ENCODE results near the gene DNAL1. TPM values are rescaled to one million over a fixed set of nuclear protein-coding genes. Genes with fewer than 3 reads are reported as not detected.

DNAL1 gene
- total RNA-seq, 2 donors from 2014 or later, result 8.1 to 8.3 TPM

GRCh38 chr14:73717711-73718417, 73.1 kb downstream of the DNAL1 start:
- intact Hi-C loops (cut with DNase I), result loop anchor here (10.0 kb wide), 1 partner anchor 73 kb away; the partner anchor contains the start of gene DNAL1
- DNase-seq, result peak; percentile 29
- H3K9ac ChIP-seq (ENCODE audit: low read depth in 2 of 2, low read length in 2 of 2), result peak overlapping the region; percentile 26 to 28
- no peak overlapping the region for H3K4me3 ChIP-seq
- TF ChIP-seq CTCF (IDR thresholded peaks at IDR 0.05), result no peak
- no peaks in the 10 kb centered on the region for H3K27me3 ChIP-seq
- H3K27ac ChIP-seq, result peak overlapping the region; percentile 25
- H3K4me1 ChIP-seq, result no peaks in the 10 kb centered on the region
- peaks cover 18% of the 10 kb centered on the region for H3K36me3 ChIP-seq
- no peaks in the 10 kb centered on the region for H3K9me3 ChIP-seq

- peaks cover 18% of the 10 kb centered on the region for H3K36me3 ChIP-seq
- peak overlapping the region; percentile 25 for H3K27ac ChIP-seq
- no peak overlapping the region for H3K4me3 ChIP-seq
- H3K9me3 ChIP-seq, result no peaks in the 10 kb centered on the region
- peak overlapping the region in 1 of 2 donors; percentile 12 for H3K9ac ChIP-seq (ENCODE audit: low read depth in 2 of 2, low read length in 2 of 2)
- no peak for DNase-seq
- H3K27me3 ChIP-seq, result no peaks in the 10 kb centered on the region
- intact Hi-C loops (cut with DNase I), result loop anchor here (10.0 kb wide), 1 partner anchor 74 kb away; the partner anchor contains the start of gene DNAL1
- no peaks in the 10 kb centered on the region for H3K4me1 ChIP-seq
- TF ChIP-seq CTCF (IDR thresholded peaks at IDR 0.05), result no peak
Measured at GRCh38 chr14:73718418-73719251, 73.8 kb downstream of the DNAL1 start.

DNA sequence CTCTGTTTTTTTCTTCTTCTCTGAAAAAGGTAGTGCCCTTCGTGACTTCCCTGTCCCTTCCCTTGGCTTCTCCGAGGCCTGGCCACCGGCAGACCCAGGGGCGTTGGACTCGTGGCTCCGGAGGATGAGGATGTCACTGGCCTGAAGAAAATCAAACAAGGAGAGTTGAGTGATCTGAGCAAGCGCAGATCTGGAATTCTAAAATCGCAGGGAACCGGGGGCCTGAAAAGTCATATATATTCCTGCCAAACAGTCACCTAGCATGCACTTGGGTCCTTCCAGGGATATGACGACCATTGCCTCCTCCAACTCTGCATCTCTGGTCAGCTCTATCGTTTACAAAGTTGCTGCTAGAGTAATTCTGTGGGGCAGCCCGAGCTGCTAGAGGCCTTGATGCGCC, 74.6 kb downstream of the DNAL1 start:
- no peak for TF ChIP-seq CTCF (IDR thresholded peaks at IDR 0.05)
- H3K4me1 ChIP-seq, result no peaks in the 10 kb centered on the region
- no peak overlapping the region for H3K27ac ChIP-seq
- intact Hi-C loops (cut with DNase I), result loop anchor here (10.0 kb wide), 1 partner anchor 75 kb away; the partner anchor contains the start of gene DNAL1
- H3K9ac ChIP-seq (ENCODE audit: low read depth in 2 of 2, low read length in 2 of 2), result no peak overlapping the region
- peaks cover 18% of the 10 kb centered on the region for H3K36me3 ChIP-seq
- no peaks in the 10 kb centered on the region for H3K27me3 ChIP-seq
- no peak for DNase-seq
- H3K9me3 ChIP-seq, result no peaks in the 10 kb centered on the region
- no peak overlapping the region for H3K4me3 ChIP-seq

DNA sequence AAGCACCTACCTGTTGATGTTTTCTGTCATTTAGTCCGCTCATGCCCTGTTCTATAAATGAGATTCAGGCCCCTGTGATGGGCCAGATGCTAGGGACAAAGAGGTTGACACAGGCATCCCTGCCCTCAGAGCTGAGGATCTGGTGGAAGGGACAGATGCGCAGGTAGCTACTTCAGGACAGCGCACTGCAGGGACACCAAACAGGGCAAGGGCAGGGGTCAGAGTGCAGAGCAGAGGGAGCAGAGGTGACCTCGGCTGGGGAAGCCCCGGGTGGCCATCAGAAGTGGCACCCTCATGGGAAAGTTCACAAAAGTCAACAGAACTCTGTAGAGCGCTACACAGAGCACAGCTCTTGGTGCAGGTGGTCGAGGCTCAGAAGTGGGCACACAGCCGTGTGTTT, 75.0 kb downstream of the DNAL1 start:
- no peak for TF ChIP-seq CTCF (IDR thresholded peaks at IDR 0.05)
- Histone ChIP-seq H3K9ac (ENCODE audit: low read depth in 2 of 2, low read length in 2 of 2) (no peak overlapping the region), H3K27me3 (no peaks in the 10 kb centered on the region), H3K4me3 (no peak overlapping the region), H3K9me3 (no peaks in the 10 kb centered on the region), H3K36me3 (peaks cover 19% of the 10 kb centered on the region), H3K27ac (no peak overlapping the region), H3K4me1 (peaks cover under 1% of the 10 kb centered on the region)
- no peak for DNase-seq
- intact Hi-C loops (cut with DNase I), result loop anchor here (10.0 kb wide), 1 partner anchor 75 kb away; the partner anchor contains the start of gene DNAL1

DNA sequence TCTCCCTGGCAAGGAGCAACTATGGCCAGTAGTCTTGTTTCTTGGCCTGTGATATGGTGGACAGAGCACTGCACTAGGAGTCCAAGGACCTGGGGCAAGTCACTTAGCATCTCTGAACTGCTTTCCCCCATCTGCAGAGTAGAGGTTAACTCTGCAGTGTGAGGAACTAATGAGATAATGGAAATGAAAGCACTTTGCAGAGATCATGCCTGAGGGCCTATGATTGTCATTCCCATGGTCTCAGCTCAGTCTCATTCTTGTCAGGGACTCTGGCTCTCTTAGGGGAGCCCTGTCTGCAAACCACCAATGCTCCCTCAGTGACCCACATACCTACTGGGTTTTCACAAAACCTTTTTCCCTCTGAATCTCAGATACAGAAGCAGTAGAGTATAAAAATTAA, 75.8 kb downstream of the DNAL1 start:
- H3K4me1 ChIP-seq, result peaks cover 8% of the 10 kb centered on the region
- H3K27me3 ChIP-seq, result no peaks in the 10 kb centered on the region
- H3K9me3 ChIP-seq, result no peaks in the 10 kb centered on the region
- H3K36me3 ChIP-seq, result peaks cover 25% of the 10 kb centered on the region
- H3K27ac ChIP-seq, result no peak overlapping the region
- no peak overlapping the region for H3K4me3 ChIP-seq
- H3K9ac ChIP-seq (ENCODE audit: low read depth in 2 of 2, low read length in 2 of 2), result no peak overlapping the region
- intact Hi-C loops (cut with DNase I), result no loop called here
- no peak for DNase-seq
- no peak for TF ChIP-seq CTCF (IDR thresholded peaks at IDR 0.05)

Data from colonic mucosa (tissue), 4 donors.